Measurements from ENCODE around the gene KRTAP3-1. TPM values are rescaled to one million over a fixed set of nuclear protein-coding genes. Genes with fewer than 3 reads are reported as not detected.

Gene KRTAP3-1
- total RNA-seq, 1 experiment from 2014 or later, result 1.6 TPM

DNA sequence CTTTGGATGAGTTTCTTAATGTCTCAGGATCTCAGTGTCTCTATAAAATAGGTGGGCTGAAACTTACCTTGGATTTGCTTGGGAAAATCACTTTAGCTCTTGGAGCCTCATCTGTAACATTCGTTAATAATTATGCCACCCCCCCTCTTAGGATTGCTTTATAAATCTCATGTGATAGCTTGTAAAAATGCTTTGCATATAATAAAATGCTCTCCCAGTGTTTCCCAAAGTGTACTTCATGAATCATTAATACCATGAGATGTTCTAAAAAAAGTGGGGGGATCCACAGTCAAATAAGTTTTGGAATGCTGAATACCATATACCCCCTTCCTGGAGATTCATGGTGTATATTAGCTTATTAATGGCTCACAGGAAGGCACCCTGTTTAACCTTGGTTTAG lies 47.3 kb downstream of the KRTAP3-1 start:
- H3K9ac ChIP-seq (ENCODE audit: low read length), result no peak overlapping the region
- no peak for TF ChIP-seq EZH2phosphoT487 (IDR thresholded peaks at IDR 0.05; ENCODE audit: borderline replicate concordance, low read length)
- TF ChIP-seq EZH2 (IDR thresholded peaks at IDR 0.05; ENCODE audit: low read length, unreplicated experiment), result no peak
- TF ChIP-seq, protein P1, sequence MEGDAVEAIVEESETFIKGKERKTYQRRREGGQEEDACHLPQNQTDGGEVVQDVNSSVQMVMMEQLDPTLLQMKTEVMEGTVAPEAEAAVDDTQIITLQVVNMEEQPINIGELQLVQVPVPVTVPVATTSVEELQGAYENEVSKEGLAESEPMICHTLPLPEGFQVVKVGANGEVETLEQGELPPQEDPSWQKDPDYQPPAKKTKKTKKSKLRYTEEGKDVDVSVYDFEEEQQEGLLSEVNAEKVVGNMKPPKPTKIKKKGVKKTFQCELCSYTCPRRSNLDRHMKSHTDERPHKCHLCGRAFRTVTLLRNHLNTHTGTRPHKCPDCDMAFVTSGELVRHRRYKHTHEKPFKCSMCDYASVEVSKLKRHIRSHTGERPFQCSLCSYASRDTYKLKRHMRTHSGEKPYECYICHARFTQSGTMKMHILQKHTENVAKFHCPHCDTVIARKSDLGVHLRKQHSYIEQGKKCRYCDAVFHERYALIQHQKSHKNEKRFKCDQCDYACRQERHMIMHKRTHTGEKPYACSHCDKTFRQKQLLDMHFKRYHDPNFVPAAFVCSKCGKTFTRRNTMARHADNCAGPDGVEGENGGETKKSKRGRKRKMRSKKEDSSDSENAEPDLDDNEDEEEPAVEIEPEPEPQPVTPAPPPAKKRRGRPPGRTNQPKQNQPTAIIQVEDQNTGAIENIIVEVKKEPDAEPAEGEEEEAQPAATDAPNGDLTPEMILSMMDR (conservative IDR thresholded peaks at IDR 0.05; ENCODE audit: low read depth, low read length), result no peak
- no peaks in the 10 kb centered on the region for H3K9me2 ChIP-seq (replicated peaks; ENCODE audit: low read length)
- H3K4me2 ChIP-seq (ENCODE audit: low read length), result no peak overlapping the region
- ChIA-PET CTCF (no interaction called here), POLR2A (ENCODE audit: unreplicated experiment) (no interaction called here)
- H3K4me3 ChIP-seq (ENCODE audit: low read length), result no peak overlapping the region
- no peaks in the 10 kb centered on the region; the same call in 1 of the 2 replicates for H3K36me3 ChIP-seq (ENCODE audit: low read depth, low read length)
- no peaks in the 10 kb centered on the region for H4K20me1 ChIP-seq (ENCODE audit: low read length)
- peaks cover 27% of the 10 kb centered on the region for H3K4me1 ChIP-seq (ENCODE audit: insufficient read depth, low read length)
- BruUV-seq (replicated peaks), result no TSS peak
- intact Hi-C loops (cut with micrococcal nuclease), result no loop called here
- no peaks in the 10 kb centered on the region for H3K27me3 ChIP-seq (ENCODE audit: low read length)
- H2AFZ ChIP-seq (ENCODE audit: low read length), result no peak overlapping the region
- DNase-seq (no peak), ATAC-seq (no peak)
- peaks cover 6% of the 10 kb centered on the region for H3F3A ChIP-seq (ENCODE audit: low read length, unreplicated experiment)
- H3K79me2 ChIP-seq (ENCODE audit: low read length), result no peaks in the 10 kb centered on the region
- no peak overlapping the region for H3K27ac ChIP-seq (ENCODE audit: low read length)
- no peaks in the 10 kb centered on the region for H3K9me3 ChIP-seq (ENCODE audit: low read length)

DNA sequence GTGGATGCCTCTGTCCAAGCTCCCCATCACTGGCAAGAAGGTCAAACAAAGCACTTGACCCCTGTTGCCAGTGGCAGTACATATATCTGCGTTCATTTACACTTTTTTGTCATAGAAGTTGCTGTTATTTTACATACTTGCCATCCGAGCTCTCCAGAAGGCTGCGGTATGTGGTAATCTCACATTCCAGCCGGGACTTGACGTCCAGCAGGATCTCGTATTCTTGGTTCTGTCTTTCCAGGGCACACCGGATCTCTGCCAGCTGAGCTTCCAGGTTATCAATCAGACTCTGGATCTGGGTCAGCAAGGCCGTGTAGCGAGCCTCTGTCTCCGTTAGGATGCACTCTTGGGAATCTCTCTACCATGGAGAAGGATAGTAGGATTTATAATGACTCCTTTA lies 48.8 kb downstream of the KRTAP3-1 start:
- H3K9ac ChIP-seq (ENCODE audit: low read length), result no peak overlapping the region
- ATAC-seq, result no peak
- no peaks in the 10 kb centered on the region for H3K9me3 ChIP-seq (ENCODE audit: low read length)
- H3K4me3 ChIP-seq (ENCODE audit: low read length), result no peak overlapping the region
- ChIA-PET CTCF (no interaction called here), POLR2A (ENCODE audit: unreplicated experiment) (no interaction called here)
- H3K4me2 ChIP-seq (ENCODE audit: low read length), result no peak overlapping the region
- H2AFZ ChIP-seq (ENCODE audit: low read length), result no peak overlapping the region
- H3K4me1 ChIP-seq (ENCODE audit: insufficient read depth, low read length), result peaks cover 41% of the 10 kb centered on the region
- peaks cover 6% of the 10 kb centered on the region for H3F3A ChIP-seq (ENCODE audit: low read length, unreplicated experiment)
- H4K20me1 ChIP-seq (ENCODE audit: low read length), result no peaks in the 10 kb centered on the region
- no peaks in the 10 kb centered on the region for H3K9me2 ChIP-seq (replicated peaks; ENCODE audit: low read length)
- no peaks in the 10 kb centered on the region; the same call in 1 of the 2 replicates for H3K36me3 ChIP-seq (ENCODE audit: low read depth, low read length)
- no peaks in the 10 kb centered on the region for H3K79me2 ChIP-seq (ENCODE audit: low read length)
- BruUV-seq (replicated peaks), result no TSS peak
- intact Hi-C loops (cut with micrococcal nuclease), result no loop called here
- no peaks in the 10 kb centered on the region for H3K27me3 ChIP-seq (ENCODE audit: low read length)
- TF ChIP-seq EZH2phosphoT487 (IDR thresholded peaks at IDR 0.05; ENCODE audit: borderline replicate concordance, low read length), result no peak
- TF ChIP-seq, protein P1 (conservative IDR thresholded peaks at IDR 0.05; ENCODE audit: low read depth, low read length), result no peak
- TF ChIP-seq EZH2 (IDR thresholded peaks at IDR 0.05; ENCODE audit: low read length, unreplicated experiment), result no peak
- DNase-seq, result no peak
- H3K27ac ChIP-seq (ENCODE audit: low read length), result no peak overlapping the region

Other genes starting within 250 kb of the KRTAP3-1 start
- not detected in 2 replicates for gene KRT26, start 236.9 kb downstream of the KRTAP3-1 start, total RNA-seq (2014; rRNA removed)
- not detected in 2 replicates for gene KRT27, start 226.6 kb downstream of the KRTAP3-1 start, total RNA-seq (2014; rRNA removed)
- not detected in 2 replicates for gene KRT28, start 209.2 kb downstream of the KRTAP3-1 start, total RNA-seq (2014; rRNA removed)
- gene KRT10, start 186.5 kb downstream of the KRTAP3-1 start, total RNA-seq (2014; rRNA removed), result 18.3 and 24.8 TPM in 2 replicates
- not detected in 2 replicates for gene KRT12, start 141.9 kb downstream of the KRTAP3-1 start, total RNA-seq (2014; rRNA removed)
- gene KRT20, start 123.9 kb downstream of the KRTAP3-1 start, total RNA-seq (2014; rRNA removed), result 0.18 TPM in 1 of 2 replicates, not detected in the other
- gene KRT23, start 71.5 kb downstream of the KRTAP3-1 start, total RNA-seq (2014; rRNA removed), result not detected in 2 replicates
- not detected in 2 replicates for gene KRT39, start 42.2 kb downstream of the KRTAP3-1 start, total RNA-seq (2014; rRNA removed)
- gene KRT40, start 24.8 kb downstream of the KRTAP3-1 start, total RNA-seq (2014; rRNA removed), result not detected in 2 replicates
- gene KRTAP3-3, start 15.0 kb downstream of the KRTAP3-1 start, total RNA-seq (2014; rRNA removed), result not detected in 2 replicates
- not detected in 2 replicates for gene KRTAP3-2, start 9.2 kb downstream of the KRTAP3-1 start, total RNA-seq (2014; rRNA removed)
- 0.51 TPM in 1 of 2 replicates, not detected in the other for gene KRTAP1-5, start 18.1 kb upstream of the KRTAP3-1 start, total RNA-seq (2014; rRNA removed)
- gene KRTAP1-4, start 21.1 kb upstream of the KRTAP3-1 start, total RNA-seq (2014; rRNA removed), result not detected in 2 replicates
- gene KRTAP1-3, start 25.7 kb upstream of the KRTAP3-1 start, total RNA-seq (2014; rRNA removed), result not detected in 2 replicates
- not detected in 2 replicates for gene KRTAP1-1, start 32.3 kb upstream of the KRTAP3-1 start, total RNA-seq (2014; rRNA removed)
- not detected in 2 replicates for gene KRTAP2-1, start 38.2 kb upstream of the KRTAP3-1 start, total RNA-seq (2014; rRNA removed)
- not detected in 2 replicates for gene KRTAP2-2, start 46.1 kb upstream of the KRTAP3-1 start, total RNA-seq (2014; rRNA removed)
- gene KRTAP2-3, start 51.0 kb upstream of the KRTAP3-1 start, total RNA-seq (2014; rRNA removed), result 10.8 and 12.4 TPM in 2 replicates
- not detected in 2 replicates for gene KRTAP2-4, start 56.8 kb upstream of the KRTAP3-1 start, total RNA-seq (2014; rRNA removed)
- not detected in 2 replicates for gene KRTAP4-7, start 75.0 kb upstream of the KRTAP3-1 start, total RNA-seq (2014; rRNA removed)
- gene KRTAP4-8, start 89.0 kb upstream of the KRTAP3-1 start, total RNA-seq (2014; rRNA removed), result not detected in 2 replicates
- not detected in 2 replicates for gene KRTAP4-16, start 93.1 kb upstream of the KRTAP3-1 start, total RNA-seq (2014; rRNA removed)
- not detected in 2 replicates for gene KRTAP4-9, start 96.3 kb upstream of the KRTAP3-1 start, total RNA-seq (2014; rRNA removed)
- not detected in 2 replicates for gene KRTAP4-11, start 109.2 kb upstream of the KRTAP3-1 start, total RNA-seq (2014; rRNA removed)
- gene KRTAP4-12, start 115.1 kb upstream of the KRTAP3-1 start, total RNA-seq (2014; rRNA removed), result not detected in 2 replicates
- gene KRTAP4-6, start 131.4 kb upstream of the KRTAP3-1 start, total RNA-seq (2014; rRNA removed), result not detected in 2 replicates
- not detected in 2 replicates for gene KRTAP4-5, start 140.7 kb upstream of the KRTAP3-1 start, total RNA-seq (2014; rRNA removed)
- not detected in 2 replicates for gene KRTAP4-4, start 151.6 kb upstream of the KRTAP3-1 start, total RNA-seq (2014; rRNA removed)
- not detected in 2 replicates for gene KRTAP4-3, start 159.1 kb upstream of the KRTAP3-1 start, total RNA-seq (2014; rRNA removed)
- gene KRTAP4-2, start 169.1 kb upstream of the KRTAP3-1 start, total RNA-seq (2014; rRNA removed), result not detected in 2 replicates
- gene KRTAP4-1, start 175.8 kb upstream of the KRTAP3-1 start, total RNA-seq (2014; rRNA removed), result not detected in 2 replicates
- not detected in 2 replicates for gene KRTAP9-1, start 180.8 kb upstream of the KRTAP3-1 start, total RNA-seq (2014; rRNA removed)
- gene KRTAP9-2, start 217.5 kb upstream of the KRTAP3-1 start, total RNA-seq (2014; rRNA removed), result not detected in 2 replicates
- not detected in 2 replicates for gene KRTAP9-3, start 223.3 kb upstream of the KRTAP3-1 start, total RNA-seq (2014; rRNA removed)
- not detected in 2 replicates for gene KRTAP9-8, start 228.9 kb upstream of the KRTAP3-1 start, total RNA-seq (2014; rRNA removed)
- gene KRTAP9-4, start 240.6 kb upstream of the KRTAP3-1 start, total RNA-seq (2014; rRNA removed), result not detected in 2 replicates
- gene KRTAP9-9, start 246.3 kb upstream of the KRTAP3-1 start, total RNA-seq (2014; rRNA removed), result not detected in 2 replicates